ENCODE results near the gene ABCF2.
A peak's percentile ranks its signal among the peaks of the same experiment; 100 is the strongest.

ABCF2 gene

DNA sequence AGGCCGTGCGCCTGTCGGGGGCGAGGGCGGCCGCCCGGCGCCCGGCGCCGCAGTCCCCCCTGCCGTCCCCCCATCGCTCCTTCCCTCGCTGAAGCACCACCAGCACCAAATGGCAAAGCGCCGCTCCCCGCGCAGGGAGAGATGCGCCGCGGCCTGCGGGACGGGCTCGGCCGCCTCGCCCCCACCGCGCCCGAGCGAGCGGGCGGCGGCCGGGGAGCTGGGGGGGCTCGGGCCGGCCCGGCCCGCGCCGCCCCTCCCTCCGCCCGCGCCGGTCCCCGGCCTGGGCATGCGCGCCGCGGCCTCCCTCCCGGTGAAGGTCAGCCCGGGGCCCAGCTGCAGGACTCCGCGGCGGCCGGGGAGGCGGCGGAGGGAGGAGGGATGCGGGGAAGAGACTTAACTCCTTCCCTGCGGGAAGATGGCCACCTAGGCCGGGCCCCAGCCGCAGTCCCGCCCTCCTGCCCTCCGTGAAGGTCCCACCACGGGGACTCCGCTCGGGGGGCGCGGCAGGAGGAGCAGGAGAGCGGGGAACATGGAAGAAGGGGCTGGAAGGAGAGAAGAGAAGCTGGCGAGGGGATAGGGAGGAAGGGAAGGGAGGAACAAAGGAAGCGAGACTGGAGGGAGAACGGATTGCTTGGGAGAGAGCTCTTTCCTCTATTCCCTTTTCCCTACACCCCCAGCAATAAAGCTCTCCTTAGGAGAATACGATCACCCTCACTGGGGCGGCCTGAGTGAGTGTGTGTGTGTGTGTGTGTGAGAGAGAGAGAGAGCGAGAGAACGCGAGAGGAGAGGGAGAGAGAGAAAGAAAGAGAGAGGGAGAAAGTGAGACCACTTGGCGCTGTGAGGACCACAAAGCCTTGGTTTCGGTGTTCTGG lies 24.9 kb upstream of the ABCF2 start:
- TF ChIP-seq L3MBTL2 (conservative IDR thresholded peaks at IDR 0.05): peak; percentile 35; the same call in 1 of the 2 replicates
- 0 out of 2 replicates have a peak, but pooled peaks have one; percentile 41 for TF ChIP-seq ARNT (IDR thresholded peaks at IDR 0.05)
- no peak for TF ChIP-seq CTBP1 (IDR thresholded peaks at IDR 0.05; ENCODE audit: borderline replicate concordance)
- TF ChIP-seq FOXM1 (IDR thresholded peaks at IDR 0.05; ENCODE audit: borderline replicate concordance): peak; percentile 68; the same call in 1 of the 2 replicates
- POLR2A ChIA-PET: interaction anchor here (0.6 to 4.4 kb wide), 18 partner anchors 8 to 172 kb away, joined by 3 to 29 read pairs (median 4); partner anchors contain the start of genes ABCF2, CHPF2, FASTK and NUB1
- CTCF ChIA-PET: interaction anchor here (0.7 to 2.0 kb wide), 4 partner anchors 8 to 84 kb away, joined by 3 to 9 read pairs (median 3); partner anchors contain the start of gene GBX1
- DNase-seq (ENCODE audit: extremely low spot score): peak; percentile 87

DNA sequence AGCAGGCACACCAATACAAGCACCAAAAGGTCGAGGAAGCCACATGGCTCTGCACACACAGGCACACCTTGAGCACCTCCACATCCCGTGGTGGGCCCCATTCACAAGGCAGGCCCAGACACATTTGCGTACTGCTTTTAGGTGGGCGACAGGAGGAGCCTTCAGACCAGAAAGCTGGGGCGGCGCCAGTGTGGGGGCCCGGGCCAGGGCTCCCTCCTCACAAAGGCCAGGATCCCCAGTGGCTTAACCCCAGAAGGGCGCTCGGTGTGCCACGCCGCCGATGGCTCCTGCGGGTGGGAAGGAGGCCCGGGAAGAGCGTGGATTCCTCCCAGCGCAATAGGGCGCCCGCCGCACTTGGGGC lies 24.3 kb upstream of the ABCF2 start:
- ChIA-PET POLR2A (interaction anchor here (0.9 to 4.4 kb wide), 8 partner anchors 9 to 50 kb away, joined by 3 to 29 read pairs (median 4); partner anchors contain the start of genes ABCF2 and CHPF2), CTCF (interaction anchor here (0.9 to 1.1 kb wide), 2 partner anchors 28 to 117 kb away, joined by 3 read pairs; no protein-coding TSS in a partner anchor)
- no peak for DNase-seq (ENCODE audit: extremely low spot score)
- TF ChIP-seq TARDBP (IDR thresholded peaks at IDR 0.05) (no peak), NFRKB (IDR thresholded peaks at IDR 0.05) (no peak), BHLHE40 (IDR thresholded peaks at IDR 0.05; ENCODE audit: borderline replicate concordance) (no peak), L3MBTL2 (conservative IDR thresholded peaks at IDR 0.05) (peak; percentile 41), FOXA1 (IDR thresholded peaks at IDR 0.05) (no peak), FOXK2 (IDR thresholded peaks at IDR 0.05) (no peak), HDGF (IDR thresholded peaks at IDR 0.05; ENCODE audit: borderline replicate concordance) (0 out of 2 replicates have a peak, but pooled peaks have one; percentile 61)

DNA sequence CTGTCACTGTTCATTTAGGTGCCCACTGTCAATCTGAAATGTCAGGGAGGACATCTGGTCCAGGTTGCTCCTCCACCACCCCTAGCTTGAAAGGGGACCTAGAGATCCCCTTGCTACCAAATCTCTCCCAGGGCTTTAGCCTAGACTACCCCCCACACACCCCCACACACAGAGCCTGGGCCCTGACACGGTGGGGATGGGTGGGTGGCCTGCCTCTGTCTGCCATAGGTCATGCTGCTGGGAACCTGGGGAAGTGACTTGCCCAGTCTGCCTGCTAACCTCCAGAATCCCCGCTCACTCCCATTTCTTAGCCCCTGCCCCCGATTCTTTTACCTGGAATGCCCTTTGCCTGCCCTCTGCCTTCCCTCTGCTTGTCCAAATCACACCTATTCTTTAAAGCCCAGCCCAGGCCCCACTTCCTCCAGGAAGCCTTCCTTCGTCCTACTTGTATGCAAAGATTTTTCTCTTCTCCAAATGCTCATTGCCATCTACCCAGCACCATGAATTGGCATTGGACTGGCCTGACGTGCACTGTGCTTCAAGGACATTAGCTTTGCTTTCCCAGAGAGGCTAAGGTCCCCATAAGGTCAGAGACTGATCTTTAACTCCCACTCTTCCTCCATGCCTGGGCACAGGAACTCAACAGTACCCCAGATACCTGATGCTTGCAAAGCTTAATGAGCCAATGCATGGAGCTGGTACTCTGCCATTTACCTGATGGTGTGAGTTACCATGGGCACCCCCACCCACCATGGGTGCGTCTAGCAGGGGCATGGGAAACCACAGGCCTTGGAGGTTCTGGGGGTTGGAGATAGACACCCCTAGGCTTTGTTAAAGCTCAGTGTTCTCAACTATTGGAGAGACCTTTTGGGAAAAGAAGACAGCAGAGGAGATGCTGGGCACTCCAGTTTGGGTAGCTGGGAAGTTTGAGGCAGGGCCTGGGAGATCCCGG lies 23.5 kb upstream of the ABCF2 start:
- ChIA-PET CTCF (interaction anchor here (0.6 to 1.1 kb wide), 3 partner anchors 29 to 118 kb away, joined by 3 read pairs; no protein-coding TSS in a partner anchor), POLR2A (interaction anchor here (0.7 to 4.4 kb wide), 6 partner anchors 12 to 32 kb away, joined by 3 to 29 read pairs (median 10); partner anchors contain the start of genes ABCF2 and CHPF2)
- DNase-seq (ENCODE audit: extremely low spot score): no peak
- TF ChIP-seq SP1 (IDR thresholded peaks at IDR 0.05) (no peak), NFRKB (IDR thresholded peaks at IDR 0.05) (no peak), FOXK2 (IDR thresholded peaks at IDR 0.05) (no peak), HDGF (IDR thresholded peaks at IDR 0.05; ENCODE audit: borderline replicate concordance) (no peak), ZNF384 (IDR thresholded peaks at IDR 0.05) (no peak), CTBP1 (IDR thresholded peaks at IDR 0.05; ENCODE audit: borderline replicate concordance) (no peak), LEF1 (IDR thresholded peaks at IDR 0.05; ENCODE audit: borderline replicate concordance) (no peak), L3MBTL2 (conservative IDR thresholded peaks at IDR 0.05) (no peak), FOXA1 (IDR thresholded peaks at IDR 0.05) (no peak), TARDBP (IDR thresholded peaks at IDR 0.05) (no peak), SUZ12 (IDR thresholded peaks at IDR 0.05) (no peak), FOXM1 (IDR thresholded peaks at IDR 0.05; ENCODE audit: borderline replicate concordance) (no peak)

DNA sequence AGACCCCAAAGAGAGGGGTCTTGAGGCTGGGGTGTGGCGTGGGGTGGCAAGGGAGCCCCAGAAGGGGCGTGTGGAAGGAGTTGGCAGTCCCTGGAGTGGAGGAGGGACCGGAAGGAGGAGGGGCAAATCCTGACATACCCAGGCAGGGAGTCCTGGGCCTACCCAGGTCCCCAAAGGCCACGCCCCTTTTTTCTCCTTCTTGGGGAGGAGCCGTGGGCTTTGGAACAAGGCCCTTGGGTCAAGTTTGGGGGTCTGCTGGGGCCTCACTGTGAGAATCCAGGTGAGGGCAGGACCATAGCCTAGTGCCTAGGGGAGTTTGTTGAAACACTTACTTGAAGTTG lies 22.7 kb upstream of the ABCF2 start:
- CTCF ChIA-PET: interaction anchor here (0.6 kb wide), 1 partner anchor 302 kb away, joined by 3 read pairs; no protein-coding TSS in a partner anchor
- POLR2A ChIA-PET: interaction anchor here (1.2 to 4.4 kb wide), 4 partner anchors 13 to 28 kb away, joined by 3 to 29 read pairs (median 17); partner anchors contain the start of genes ABCF2 and CHPF2
- no peak for DNase-seq (ENCODE audit: extremely low spot score)
- TF ChIP-seq LEF1 (IDR thresholded peaks at IDR 0.05; ENCODE audit: borderline replicate concordance) (no peak), CTBP1 (IDR thresholded peaks at IDR 0.05; ENCODE audit: borderline replicate concordance) (no peak), L3MBTL2 (conservative IDR thresholded peaks at IDR 0.05) (no peak), ZNF384 (IDR thresholded peaks at IDR 0.05) (no peak), FOXM1 (IDR thresholded peaks at IDR 0.05; ENCODE audit: borderline replicate concordance) (no peak), TARDBP (IDR thresholded peaks at IDR 0.05) (no peak), ELF4 (IDR thresholded peaks at IDR 0.05) (no peak), SP1 (IDR thresholded peaks at IDR 0.05) (no peak), SUZ12 (IDR thresholded peaks at IDR 0.05) (no peak), ARNT (IDR thresholded peaks at IDR 0.05) (no peak), HDGF (IDR thresholded peaks at IDR 0.05; ENCODE audit: borderline replicate concordance) (no peak), BHLHE40 (IDR thresholded peaks at IDR 0.05; ENCODE audit: borderline replicate concordance) (no peak), FOXA1 (IDR thresholded peaks at IDR 0.05) (no peak), NFRKB (IDR thresholded peaks at IDR 0.05) (no peak), FOXK2 (IDR thresholded peaks at IDR 0.05) (no peak)
- TF ChIP-seq, protein P1, sequence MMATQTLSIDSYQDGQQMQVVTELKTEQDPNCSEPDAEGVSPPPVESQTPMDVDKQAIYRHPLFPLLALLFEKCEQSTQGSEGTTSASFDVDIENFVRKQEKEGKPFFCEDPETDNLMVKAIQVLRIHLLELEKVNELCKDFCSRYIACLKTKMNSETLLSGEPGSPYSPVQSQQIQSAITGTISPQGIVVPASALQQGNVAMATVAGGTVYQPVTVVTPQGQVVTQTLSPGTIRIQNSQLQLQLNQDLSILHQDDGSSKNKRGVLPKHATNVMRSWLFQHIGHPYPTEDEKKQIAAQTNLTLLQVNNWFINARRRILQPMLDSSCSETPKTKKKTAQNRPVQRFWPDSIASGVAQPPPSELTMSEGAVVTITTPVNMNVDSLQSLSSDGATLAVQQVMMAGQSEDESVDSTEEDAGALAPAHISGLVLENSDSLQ (IDR thresholded peaks at IDR 0.05): no peak

DNA sequence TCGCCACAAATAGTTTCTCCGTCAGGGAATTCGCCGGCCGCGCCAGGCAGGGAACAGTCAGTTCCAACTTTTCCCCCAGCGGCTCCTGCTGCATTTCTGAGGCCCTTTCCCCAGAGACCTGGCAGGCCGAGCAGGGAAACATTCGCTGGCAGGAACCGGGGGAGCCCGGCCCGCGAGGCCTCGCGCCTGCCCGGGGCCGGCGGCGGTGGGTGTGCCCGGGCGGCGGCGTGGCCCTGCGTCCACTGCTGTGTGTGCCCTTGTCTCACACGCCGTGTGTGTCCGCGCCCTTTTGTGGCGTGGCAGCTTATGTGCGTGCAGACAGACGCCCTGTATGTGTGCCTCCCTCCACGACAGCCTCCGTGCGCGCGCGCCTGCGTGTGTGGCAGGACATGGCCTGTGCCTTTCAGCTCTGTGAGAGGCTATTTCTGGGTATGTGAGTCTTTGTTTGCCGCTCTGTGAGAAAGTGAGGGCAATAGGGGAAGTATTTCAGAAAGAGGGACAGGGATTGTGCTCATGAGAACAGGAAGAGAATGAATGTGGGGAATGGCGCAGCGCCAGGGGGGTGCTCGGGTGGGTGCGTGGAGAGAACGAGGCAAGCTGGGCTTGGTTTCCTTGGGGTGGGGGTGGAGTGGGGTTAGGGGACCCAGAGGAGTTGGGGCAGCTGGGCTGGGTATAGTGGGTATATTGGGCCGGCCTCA lies 22.2 kb upstream of the ABCF2 start:
- CTCF ChIA-PET: interaction anchor here (0.6 kb wide), 1 partner anchor 303 kb away, joined by 3 read pairs; no protein-coding TSS in a partner anchor
- DNase-seq (ENCODE audit: extremely low spot score): peak; percentile 61

More for the DNA sequence above, 22.2 kb upstream of the ABCF2 start:
- POLR2A ChIA-PET: interaction anchor here (1.2 to 4.4 kb wide), 4 partner anchors 12 to 28 kb away, joined by 3 to 29 read pairs (median 17); partner anchors contain the start of genes ABCF2 and CHPF2
- no peak for TF ChIP-seq LEF1 (IDR thresholded peaks at IDR 0.05; ENCODE audit: borderline replicate concordance)
